Glutamatergic neuron (in vitro differentiated cells): ENCODE measurements around the gene TPRN. TPM values are rescaled to one million over a fixed set of nuclear protein-coding genes. Genes with fewer than 3 reads are reported as not detected.
A peak's percentile ranks its signal among the peaks of the same experiment; 100 is the strongest.

Source experiments
- DNase-seq: peaks from one replicate; pipeline ENCODE4 v3.0.0; 2022
- H3K27ac Mint-ChIP-seq: one replicate; pipeline ENCODE4 v1.8.0; 2020; ENCODE audit warnings: mild to moderate bottlenecking, mixed read lengths, inconsistent platforms; ENCODE audit not compliant: unreplicated experiment
- H3K27me3 Mint-ChIP-seq: one replicate; pipeline ENCODE4 v1.8.0; 2020; ENCODE audit warnings: mild to moderate bottlenecking, moderate library complexity, mixed read lengths, inconsistent platforms; ENCODE audit not compliant: unreplicated experiment
- H3K36me3 Mint-ChIP-seq: one replicate; pipeline ENCODE4 v1.8.0; 2020; ENCODE audit warnings: mild to moderate bottlenecking, mixed read lengths, inconsistent platforms; ENCODE audit not compliant: unreplicated experiment
- H3K4me1 Mint-ChIP-seq: one replicate; pipeline ENCODE4 v1.8.0; 2020; ENCODE audit warnings: mild to moderate bottlenecking, low read depth, mixed read lengths, inconsistent platforms; ENCODE audit not compliant: unreplicated experiment
- H3K4me3 Mint-ChIP-seq: one replicate; pipeline ENCODE4 v1.8.0; 2020; ENCODE audit warnings: mild to moderate bottlenecking, mixed read lengths, inconsistent platforms; ENCODE audit not compliant: unreplicated experiment
- H3K9me3 Mint-ChIP-seq: one replicate; pipeline ENCODE4 v1.8.0; 2020; ENCODE audit warnings: mild to moderate bottlenecking, moderate library complexity, mixed read lengths, inconsistent platforms; ENCODE audit not compliant: unreplicated experiment
- CTCF ChIP-seq: fragments of 200-600 bp; sonication (generic); IDR thresholded peaks from one replicate; pipeline ENCODE4 v1.5.0; 2021; ENCODE audit not compliant: partially characterized antibody, unreplicated experiment
- total RNA-seq: library from RNA; stranded (reverse); fragmentation: NEBNext Ultra II Directional; extraction: Animal tissue kit (Norgen Biotek cat#: 25700); gene quantifications from one replicate; pipeline ENCODE4 v1.2.1, GENCODE V29; 2021; ENCODE audit not compliant: unreplicated experiment

TPRN gene
- total RNA-seq, 1 donor from 2014 or later = 9.6 TPM

- peaks cover 5% of the 10 kb centered on the region for H3K27me3 Mint-ChIP-seq
- H3K27ac Mint-ChIP-seq = no peak overlapping the region
- DNase-seq = no peak
- H3K4me3 Mint-ChIP-seq = no peak overlapping the region
- H3K4me1 Mint-ChIP-seq = no peaks in the 10 kb centered on the region
- H3K36me3 Mint-ChIP-seq = no peaks in the 10 kb centered on the region
- no peak for TF ChIP-seq CTCF
- peaks cover 2% of the 10 kb centered on the region for H3K9me3 Mint-ChIP-seq
Measured at GRCh38 chr9:137172901-137173795, 27.4 kb downstream of the TPRN start.

- peaks cover 3% of the 10 kb centered on the region for H3K9me3 Mint-ChIP-seq
Measured at GRCh38 chr9:137171149-137171900, 29.2 kb downstream of the TPRN start.

DNA sequence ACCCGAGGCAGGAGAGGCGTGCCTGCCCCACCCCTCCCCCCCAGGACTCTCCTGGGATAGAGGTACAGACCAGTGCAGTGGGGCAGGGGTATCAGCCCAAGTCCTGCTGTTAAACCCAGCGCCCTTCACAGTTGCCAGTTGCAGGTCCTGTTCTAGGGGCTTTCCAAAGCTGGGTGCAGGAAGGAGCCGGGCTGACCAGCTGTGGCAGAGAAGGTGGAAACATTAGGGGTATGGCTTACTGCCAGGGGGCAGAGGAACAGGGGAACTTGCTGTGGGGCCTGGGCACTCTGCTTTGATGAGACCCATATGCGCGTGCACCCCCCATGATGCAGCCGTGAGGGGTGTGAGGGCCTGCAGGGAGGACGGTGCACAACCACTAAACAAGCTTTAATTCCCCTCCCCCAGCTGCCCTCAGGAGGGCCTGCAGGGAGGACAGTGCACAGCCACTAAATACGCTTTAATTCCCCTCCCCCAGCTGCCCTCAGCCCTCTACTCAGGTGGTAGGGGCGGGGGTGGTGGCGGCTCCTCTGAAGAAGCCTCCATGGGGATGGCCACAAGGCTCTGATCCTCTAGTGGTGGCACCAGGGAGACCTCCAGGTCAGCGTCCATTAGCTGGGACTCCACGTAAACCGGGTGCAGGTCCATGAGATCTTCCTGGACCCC, 29.9 kb downstream of the TPRN start:
- Mint-ChIP-seq H3K27me3 (peaks cover 9% of the 10 kb centered on the region), H3K4me3 (no peak overlapping the region), H3K9me3 (peaks cover 3% of the 10 kb centered on the region)

More at GRCh38 chr9:137171149-137171900, 29.2 kb downstream of the TPRN start:
- Mint-ChIP-seq H3K4me1 (no peaks in the 10 kb centered on the region), H3K4me3 (no peak overlapping the region), H3K27me3 (peaks cover 9% of the 10 kb centered on the region), H3K36me3 (no peaks in the 10 kb centered on the region), H3K27ac (no peak overlapping the region)
- no peak for DNase-seq
- TF ChIP-seq CTCF = no peak

GRCh38 chr9:137169896-137170358, 30.6 kb downstream of the TPRN start, which contains the start of gene LRRC26:
Gene LRRC26 (minus strand): TSS chr9:137170051. CDS start chr9:137169943, 108 bp downstream.
- H3K9me3 Mint-ChIP-seq = peaks cover 3% of the 10 kb centered on the region
- H3K27ac Mint-ChIP-seq = no peak within 1 kb of the TSS
- H3K4me3 Mint-ChIP-seq = peak within 1 kb of the TSS; percentile 84
- peaks cover 9% of the 10 kb centered on the region for H3K27me3 Mint-ChIP-seq
- no peaks in the 10 kb centered on the region for H3K36me3 Mint-ChIP-seq
- no peak for TF ChIP-seq CTCF
- H3K4me1 Mint-ChIP-seq = no peaks in the 10 kb centered on the region
- DNase-seq = no peak

More for the DNA sequence above, 29.9 kb downstream of the TPRN start:
- no peak for DNase-seq
- TF ChIP-seq CTCF = no peak
- no peak overlapping the region for H3K27ac Mint-ChIP-seq
- H3K4me1 Mint-ChIP-seq = no peaks in the 10 kb centered on the region
- H3K36me3 Mint-ChIP-seq = no peaks in the 10 kb centered on the region
